GM06990 (cell line): Measurements from ENCODE around the gene QSOX1.

ENCODE experiments used
- DNase-seq: peaks from one replicate; pipeline ENCODE4 v3.0.0-alpha.2; 2011; ENCODE audit not compliant: insufficient read length; ENCODE audit errors: extremely low read depth
- H3K27me3 ChIP-seq: replicated peaks from 2 replicates; pipeline ENCODE4 v1.6.0; 2011; ENCODE audit warnings: low read length; ENCODE audit not compliant: control insufficient read depth, insufficient read depth
- H3K36me3 ChIP-seq: 2 replicates; pipeline ENCODE4 v1.5.1; 2011; ENCODE audit warnings: low read length; ENCODE audit not compliant: control insufficient read depth, insufficient read depth
- H3K4me3 ChIP-seq: replicated peaks from 2 replicates; pipeline ENCODE4 v1.5.1; 2011; ENCODE audit warnings: low read depth, mild to moderate bottlenecking, control low read depth, low read length
- TF ChIP-seq, protein P1 (sequence below): IDR thresholded peaks from 2 replicates; pipeline ENCODE4 v1.5.1; 2011; ENCODE audit warnings: low read length, control low read depth, mild to moderate bottlenecking, inconsistent platforms; ENCODE audit not compliant: insufficient read depth, poor library complexity, severe bottlenecking

Gene QSOX1

DNA sequence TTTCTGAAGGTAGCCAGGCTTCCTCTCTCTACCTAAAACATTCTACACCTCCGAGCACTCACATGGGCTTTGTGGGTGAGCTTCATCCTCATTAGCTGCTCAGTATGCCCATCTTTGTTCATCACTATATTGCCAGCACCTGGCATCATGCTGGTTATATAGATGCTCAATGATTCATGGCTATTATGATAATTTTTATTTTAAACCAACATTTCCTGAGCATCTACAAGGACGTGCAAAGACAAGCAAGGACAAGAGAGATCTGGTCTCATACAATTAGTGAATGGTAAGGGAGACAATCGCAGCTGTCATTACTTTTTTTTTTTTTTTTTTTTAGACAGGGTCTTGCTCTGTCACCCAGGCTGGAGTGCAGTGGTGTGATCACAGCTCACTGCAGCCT lies 11.3 kb upstream of the QSOX1 start:
- TF ChIP-seq, protein P1, sequence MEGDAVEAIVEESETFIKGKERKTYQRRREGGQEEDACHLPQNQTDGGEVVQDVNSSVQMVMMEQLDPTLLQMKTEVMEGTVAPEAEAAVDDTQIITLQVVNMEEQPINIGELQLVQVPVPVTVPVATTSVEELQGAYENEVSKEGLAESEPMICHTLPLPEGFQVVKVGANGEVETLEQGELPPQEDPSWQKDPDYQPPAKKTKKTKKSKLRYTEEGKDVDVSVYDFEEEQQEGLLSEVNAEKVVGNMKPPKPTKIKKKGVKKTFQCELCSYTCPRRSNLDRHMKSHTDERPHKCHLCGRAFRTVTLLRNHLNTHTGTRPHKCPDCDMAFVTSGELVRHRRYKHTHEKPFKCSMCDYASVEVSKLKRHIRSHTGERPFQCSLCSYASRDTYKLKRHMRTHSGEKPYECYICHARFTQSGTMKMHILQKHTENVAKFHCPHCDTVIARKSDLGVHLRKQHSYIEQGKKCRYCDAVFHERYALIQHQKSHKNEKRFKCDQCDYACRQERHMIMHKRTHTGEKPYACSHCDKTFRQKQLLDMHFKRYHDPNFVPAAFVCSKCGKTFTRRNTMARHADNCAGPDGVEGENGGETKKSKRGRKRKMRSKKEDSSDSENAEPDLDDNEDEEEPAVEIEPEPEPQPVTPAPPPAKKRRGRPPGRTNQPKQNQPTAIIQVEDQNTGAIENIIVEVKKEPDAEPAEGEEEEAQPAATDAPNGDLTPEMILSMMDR = no peak
- no peaks in the 10 kb centered on the region for H3K27me3 ChIP-seq
- no peak overlapping the region for H3K4me3 ChIP-seq
- DNase-seq = no peak
- no peaks in the 10 kb centered on the region for H3K36me3 ChIP-seq

DNA sequence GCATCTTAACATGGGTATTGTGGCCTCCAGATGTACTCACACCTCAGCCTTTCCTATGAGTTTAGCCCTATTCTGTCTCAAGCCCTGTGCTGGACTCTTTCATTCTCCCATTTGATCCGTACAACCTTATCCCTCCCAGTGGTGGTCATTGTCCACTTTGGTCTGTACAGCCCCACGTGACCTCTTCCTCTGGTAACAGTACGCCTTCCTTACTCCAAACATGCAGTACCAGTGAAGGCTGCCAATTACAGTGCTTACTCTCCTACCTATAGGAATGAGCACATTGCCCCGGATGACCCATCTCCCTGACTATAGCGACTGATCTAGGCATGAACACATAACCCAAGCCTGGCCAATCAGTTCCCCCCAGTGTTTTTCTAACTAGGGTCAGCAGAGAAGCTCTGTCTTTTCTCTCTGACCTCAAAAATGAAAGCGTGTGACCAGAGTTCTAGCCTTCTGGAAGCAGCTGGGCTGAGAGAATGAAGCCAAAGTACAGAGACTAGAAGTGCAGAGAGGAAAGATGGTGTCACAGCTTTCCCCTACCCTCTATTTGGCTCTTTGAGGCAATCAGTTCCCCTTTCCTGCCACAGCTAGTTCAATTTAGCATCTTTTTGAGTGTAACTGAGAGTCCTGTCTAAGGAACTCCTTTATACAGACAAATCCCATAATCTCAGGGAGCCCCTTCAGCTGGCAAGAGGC lies 9.9 kb upstream of the QSOX1 start:
- TF ChIP-seq, protein P1 = no peak
- no peak overlapping the region for H3K4me3 ChIP-seq
- DNase-seq = no peak

DNA sequence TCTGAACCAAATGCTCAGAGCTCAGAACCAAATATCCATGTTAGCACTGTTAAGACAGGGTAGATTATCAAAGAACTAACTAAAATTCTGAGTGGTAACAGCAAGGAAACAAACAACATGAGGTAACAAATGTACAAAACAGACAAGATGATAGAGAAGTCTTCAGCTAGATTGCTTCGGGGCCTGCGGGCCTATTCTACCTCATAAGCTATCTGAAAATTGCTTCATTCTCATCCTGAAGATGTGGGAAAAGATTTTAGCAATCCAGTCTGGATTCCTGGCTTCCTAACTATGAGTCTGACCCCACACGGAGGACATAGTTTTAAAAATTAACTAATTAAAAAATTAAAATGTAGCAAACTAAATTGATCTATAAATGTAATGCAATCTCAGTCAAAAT lies 9.2 kb upstream of the QSOX1 start:
- Histone ChIP-seq H3K27me3 (no peaks in the 10 kb centered on the region), H3K4me3 (no peak overlapping the region), H3K36me3 (no peaks in the 10 kb centered on the region)
- TF ChIP-seq, protein P1 = no peak
- no peak for DNase-seq

More for the DNA sequence above, 9.9 kb upstream of the QSOX1 start:
- no peaks in the 10 kb centered on the region for H3K36me3 ChIP-seq
- H3K27me3 ChIP-seq = no peaks in the 10 kb centered on the region

DNA sequence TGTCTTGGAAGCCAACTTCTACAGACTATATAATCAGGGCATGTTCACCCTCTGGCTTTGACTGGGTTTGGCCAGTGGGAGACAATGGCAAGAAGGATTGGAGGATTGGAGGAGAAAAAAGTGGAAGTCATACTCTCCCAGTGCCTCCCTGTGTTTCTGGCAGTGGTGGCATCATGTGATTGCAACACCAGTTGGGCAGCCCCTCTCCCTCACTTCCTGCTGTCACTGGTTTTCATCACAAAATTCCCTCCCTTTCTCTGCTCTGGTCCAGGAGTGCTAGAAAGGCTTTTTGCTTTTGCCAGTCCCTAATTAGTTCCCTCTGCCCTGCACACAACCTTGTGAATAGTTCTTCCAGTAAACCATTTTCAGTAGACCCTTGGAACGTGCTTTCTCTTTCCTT lies 3.7 kb upstream of the QSOX1 start:
- TF ChIP-seq, protein P1 = no peak
- Histone ChIP-seq H3K36me3 (no peaks in the 10 kb centered on the region), H3K27me3 (no peaks in the 10 kb centered on the region), H3K4me3 (no peak overlapping the region)
- DNase-seq = no peak

DNA sequence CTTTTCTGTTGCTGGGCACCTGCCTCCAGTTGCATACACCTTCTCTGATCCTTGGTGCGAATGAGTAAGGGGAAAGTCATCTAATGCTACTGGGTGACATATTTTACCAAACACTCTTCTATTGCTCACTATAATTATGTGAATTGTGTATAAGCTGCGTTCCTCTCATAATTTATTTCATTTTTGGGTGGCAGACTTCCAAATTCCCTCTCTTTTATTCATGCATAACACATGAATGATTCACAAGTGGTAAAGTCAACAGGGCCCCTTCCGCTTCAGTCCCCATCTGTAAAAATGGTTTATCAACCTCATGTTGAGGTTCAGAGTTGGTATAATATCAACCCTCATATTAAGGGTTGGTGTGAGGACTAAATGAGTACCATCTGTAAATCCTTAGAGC lies 3.2 kb upstream of the QSOX1 start:
- DNase-seq = no peak
- H3K27me3 ChIP-seq = no peaks in the 10 kb centered on the region
- TF ChIP-seq, protein P1 = no peak
- H3K36me3 ChIP-seq = no peaks in the 10 kb centered on the region
- no peak overlapping the region for H3K4me3 ChIP-seq

DNA sequence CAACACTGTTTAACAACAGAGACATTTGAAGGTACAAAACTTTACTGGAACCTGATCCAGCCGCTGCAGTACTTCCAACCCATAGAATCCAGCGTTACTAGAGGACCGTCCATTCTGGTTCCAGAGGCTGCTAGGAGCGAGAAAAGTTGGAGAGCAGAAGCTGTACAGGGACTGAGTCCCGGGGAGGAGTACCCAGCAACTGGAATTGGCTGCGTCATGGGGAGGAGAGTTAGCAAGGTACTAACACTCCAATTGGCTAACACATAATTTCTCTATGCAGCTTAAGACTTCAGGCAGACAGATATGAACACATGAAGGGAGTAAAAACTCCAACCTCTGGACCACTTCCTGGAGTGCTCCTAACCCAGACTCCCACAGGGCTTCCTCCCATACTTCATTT lies 2.1 kb upstream of the QSOX1 start:
- Histone ChIP-seq H3K27me3 (no peaks in the 10 kb centered on the region), H3K4me3 (no peak overlapping the region), H3K36me3 (no peaks in the 10 kb centered on the region)
- DNase-seq = no peak
- TF ChIP-seq, protein P1 = no peak
